HepG2 (cell line): ENCODE measurements around the gene ATP6V0D1. TPM values are rescaled to one million over a fixed set of nuclear protein-coding genes. Genes with fewer than 3 reads are reported as not detected.

Source experiments
- ARNT2 ChIP-seq: sonication (generic); formaldehyde crosslinking; IDR thresholded peaks from 2 replicates; pipeline ENCODE4 v1.8.0; 2022; ENCODE audit warnings: mild to moderate bottlenecking, low read depth, missing genetic modification reagents, moderate library complexity
- ATRX ChIP-seq: sonication (generic); formaldehyde crosslinking; IDR thresholded peaks from 2 replicates; pipeline ENCODE4 v1.4.0; 2020; ENCODE audit warnings: missing genetic modification reagents, borderline replicate concordance
- GATAD2A ChIP-seq: IDR thresholded peaks from 2 replicates; pipeline ENCODE4 v1.6.1; 2016
- HNRNPH1 ChIP-seq: fragments of 200-400 bp; formaldehyde crosslinking; optimal IDR thresholded peaks from 2 replicates; pipeline ENCODE3; 2017; ENCODE audit warnings: mild to moderate bottlenecking, low read depth, low read length
- NR2F6 ChIP-seq, 2 experiments: IDR thresholded peaks; 2 replicates each; pipeline ENCODE4 v1.6.1; 2016; ENCODE audit warnings: antibody characterized with exemption in 1 of 2, mild to moderate bottlenecking in 1 of 2
- PCBP1 ChIP-seq: fragments of 200-400 bp; formaldehyde crosslinking; IDR thresholded peaks from 2 replicates; pipeline ENCODE4 v1.6.1; 2017; ENCODE audit warnings: mild to moderate bottlenecking, low read depth, low read length, borderline replicate concordance
- PCBP2 ChIP-seq: fragments of 200-400 bp; formaldehyde crosslinking; optimal IDR thresholded peaks from 2 replicates; pipeline ENCODE3; 2018; ENCODE audit warnings: low read length, low read depth; ENCODE audit not compliant: poor library complexity, severe bottlenecking
- POLR2AphosphoS5 ChIP-seq: IDR thresholded peaks from 2 replicates; pipeline ENCODE4 v1.6.1; 2012; ENCODE audit warnings: low read depth, low read length
- TCF12 ChIP-seq, 2 experiments: fragments of 450-650 bp in 1 of 2; sonication (generic) in 1 of 2; formaldehyde crosslinking in 1 of 2; IDR thresholded peaks; 2 replicates each; pipeline versions ENCODE4 v1.6.1 to v1.8.0; 2017 to 2022; ENCODE audit warnings: antibody characterized with exemption in 1 of 2, mild to moderate bottlenecking in 1 of 2, missing genetic modification reagents in 1 of 2, moderate library complexity in 1 of 2
- ZBTB7B ChIP-seq: sonication (generic); formaldehyde crosslinking; IDR thresholded peaks from 2 replicates; pipeline ENCODE4 v1.4.0; 2020; ENCODE audit warnings: missing genetic modification reagents
- ZC3H4 ChIP-seq: sonication (generic); formaldehyde crosslinking; IDR thresholded peaks from 2 replicates; pipeline ENCODE4 v1.4.0; 2020; ENCODE audit warnings: missing genetic modification reagents, borderline replicate concordance
- ZKSCAN5 ChIP-seq: sonication (generic); formaldehyde crosslinking; IDR thresholded peaks from 2 replicates; pipeline ENCODE4 v1.5.1; 2020; ENCODE audit warnings: mild to moderate bottlenecking, missing genetic modification reagents
- ZNF230 ChIP-seq: sonication (generic); formaldehyde crosslinking; IDR thresholded peaks from 2 replicates; pipeline ENCODE4 v1.4.0; 2020; ENCODE audit warnings: mild to moderate bottlenecking, missing genetic modification reagents
- ZNF547 ChIP-seq: sonication (generic); formaldehyde crosslinking; IDR thresholded peaks from 2 replicates; pipeline ENCODE4 v1.5.1; 2020; ENCODE audit warnings: mild to moderate bottlenecking, missing genetic modification reagents
- ZNF629 ChIP-seq: sonication (generic); formaldehyde crosslinking; conservative IDR thresholded peaks from 2 replicates; pipeline ENCODE4 v1.5.0; 2020; ENCODE audit warnings: missing genetic modification reagents
- ZNF816 ChIP-seq: sonication (generic); formaldehyde crosslinking; IDR thresholded peaks from 2 replicates; pipeline ENCODE4 v1.8.0; 2022; ENCODE audit warnings: missing genetic modification reagents, mild to moderate bottlenecking, borderline replicate concordance
- polyA plus RNA-seq, 8 experiments: library from polyadenylated mRNA; depleted of rRNA in 3 of 8; stranded (reverse) in 7 of 8; unstranded in 1 of 8; fragments of >200 nt; fragmentation: Illumina TruSeq in 4 of 8; extraction: Trizol in 4 of 8; gene quantifications; 2 replicates each; pipeline versions ENCODE4 v1.2.1 to v1.2.3, GENCODE V29; 2011 to 2016; ENCODE audit warnings: low read depth in 4 of 8, missing spikeins in 1 of 8, mixed read lengths in 1 of 8; ENCODE audit not compliant: insufficient read depth in 1 of 8
- total RNA-seq, 5 experiments: library from RNA; depleted of rRNA; stranded (reverse); fragments of >200 nt; fragmentation: Illumina TruSeq; extraction: Trizol; gene quantifications; 2 replicates each; pipeline ENCODE4 v1.2.3, GENCODE V29; 2016; ENCODE audit warnings: low read depth in 1 of 5
- TF ChIP-seq, protein P1 (sequence below): sonication (generic); formaldehyde crosslinking; IDR thresholded peaks from 2 replicates; pipeline ENCODE4 v1.4.0; 2020; ENCODE audit warnings: missing genetic modification reagents, borderline replicate concordance
- TF ChIP-seq, protein P2 (sequence below): sonication (generic); formaldehyde crosslinking; IDR thresholded peaks from 2 replicates; pipeline ENCODE4 v1.8.0; 2022; ENCODE audit warnings: mild to moderate bottlenecking, missing genetic modification reagents
- TF ChIP-seq, protein P3 (sequence below): sonication (generic); formaldehyde crosslinking; IDR thresholded peaks from 2 replicates; pipeline ENCODE4 v1.5.0; 2020; ENCODE audit warnings: mild to moderate bottlenecking, missing genetic modification reagents, borderline replicate concordance
- TF ChIP-seq, protein P4 (sequence below): sonication (generic); formaldehyde crosslinking; IDR thresholded peaks from 2 replicates; pipeline ENCODE4 v1.8.1; 2023; ENCODE audit warnings: missing genetic modification reagents, mild to moderate bottlenecking, borderline replicate concordance

Gene ATP6V0D1
- total and polyA plus RNA-seq, 2 of the 13 experiments (the other 11 are each of a cell fraction or from before 2014, with no cell fraction given) = 51.1 to 61.3 TPM

DNA sequence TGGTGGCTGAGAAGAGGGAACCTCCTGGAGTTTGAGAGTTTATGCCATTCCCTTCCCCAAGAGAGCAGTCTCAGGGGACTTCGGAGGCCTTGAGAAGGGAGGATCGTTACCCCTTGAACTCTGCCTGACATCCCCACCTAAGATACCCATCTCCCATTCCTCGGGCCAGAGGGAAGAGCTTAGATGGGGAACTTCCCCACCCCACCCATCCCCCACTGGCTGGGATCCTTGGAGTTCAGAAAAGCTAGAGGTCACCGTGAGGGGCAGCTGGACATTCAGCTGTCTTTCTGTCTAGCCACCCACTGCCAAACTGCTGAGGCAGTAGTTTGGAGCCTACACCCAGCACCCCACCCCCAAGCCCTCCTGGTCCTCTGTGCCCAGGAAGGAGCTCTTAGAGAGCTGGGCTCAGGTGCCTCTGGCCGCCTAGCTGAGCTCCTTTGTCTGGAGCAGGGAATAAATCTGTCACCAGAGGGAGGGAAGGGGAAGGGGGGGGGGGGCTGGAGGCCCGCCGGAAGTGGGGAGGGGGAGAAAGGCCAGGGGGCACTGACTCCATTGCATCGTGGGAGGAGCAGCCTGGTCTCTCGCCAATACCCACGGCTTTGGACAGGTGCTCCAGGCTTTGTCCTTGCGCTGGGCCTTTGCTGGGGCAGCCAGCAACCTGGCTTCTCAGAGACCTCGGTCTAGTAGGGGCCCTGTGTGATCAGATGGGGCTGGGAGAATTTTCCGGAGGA is 49.0 kb downstream of the ATP6V0D1 start (continued):
- TF ChIP-seq, protein P1, sequence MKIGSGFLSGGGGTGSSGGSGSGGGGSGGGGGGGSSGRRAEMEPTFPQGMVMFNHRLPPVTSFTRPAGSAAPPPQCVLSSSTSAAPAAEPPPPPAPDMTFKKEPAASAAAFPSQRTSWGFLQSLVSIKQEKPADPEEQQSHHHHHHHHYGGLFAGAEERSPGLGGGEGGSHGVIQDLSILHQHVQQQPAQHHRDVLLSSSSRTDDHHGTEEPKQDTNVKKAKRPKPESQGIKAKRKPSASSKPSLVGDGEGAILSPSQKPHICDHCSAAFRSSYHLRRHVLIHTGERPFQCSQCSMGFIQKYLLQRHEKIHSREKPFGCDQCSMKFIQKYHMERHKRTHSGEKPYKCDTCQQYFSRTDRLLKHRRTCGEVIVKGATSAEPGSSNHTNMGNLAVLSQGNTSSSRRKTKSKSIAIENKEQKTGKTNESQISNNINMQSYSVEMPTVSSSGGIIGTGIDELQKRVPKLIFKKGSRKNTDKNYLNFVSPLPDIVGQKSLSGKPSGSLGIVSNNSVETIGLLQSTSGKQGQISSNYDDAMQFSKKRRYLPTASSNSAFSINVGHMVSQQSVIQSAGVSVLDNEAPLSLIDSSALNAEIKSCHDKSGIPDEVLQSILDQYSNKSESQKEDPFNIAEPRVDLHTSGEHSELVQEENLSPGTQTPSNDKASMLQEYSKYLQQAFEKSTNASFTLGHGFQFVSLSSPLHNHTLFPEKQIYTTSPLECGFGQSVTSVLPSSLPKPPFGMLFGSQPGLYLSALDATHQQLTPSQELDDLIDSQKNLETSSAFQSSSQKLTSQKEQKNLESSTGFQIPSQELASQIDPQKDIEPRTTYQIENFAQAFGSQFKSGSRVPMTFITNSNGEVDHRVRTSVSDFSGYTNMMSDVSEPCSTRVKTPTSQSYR (CRISPR knock-in tag) = peak; percentile 69
- TF ChIP-seq POLR2AphosphoS5 = peak; percentile 68
- TF ChIP-seq ATRX (CRISPR knock-in tag) = no peak
- TF ChIP-seq ZNF547 (CRISPR knock-in tag) = no peak
- TF ChIP-seq PCBP2 = no peak
- TF ChIP-seq, protein P2, sequence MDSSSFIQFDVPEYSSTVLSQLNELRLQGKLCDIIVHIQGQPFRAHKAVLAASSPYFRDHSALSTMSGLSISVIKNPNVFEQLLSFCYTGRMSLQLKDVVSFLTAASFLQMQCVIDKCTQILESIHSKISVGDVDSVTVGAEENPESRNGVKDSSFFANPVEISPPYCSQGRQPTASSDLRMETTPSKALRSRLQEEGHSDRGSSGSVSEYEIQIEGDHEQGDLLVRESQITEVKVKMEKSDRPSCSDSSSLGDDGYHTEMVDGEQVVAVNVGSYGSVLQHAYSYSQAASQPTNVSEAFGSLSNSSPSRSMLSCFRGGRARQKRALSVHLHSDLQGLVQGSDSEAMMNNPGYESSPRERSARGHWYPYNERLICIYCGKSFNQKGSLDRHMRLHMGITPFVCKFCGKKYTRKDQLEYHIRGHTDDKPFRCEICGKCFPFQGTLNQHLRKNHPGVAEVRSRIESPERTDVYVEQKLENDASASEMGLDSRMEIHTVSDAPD (CRISPR knock-in tag) = 0 out of 2 replicates have a peak, but pooled peaks have one; percentile 15
- TF ChIP-seq GATAD2A (CRISPR knock-in tag) = 0 out of 2 replicates have a peak, but pooled peaks have one; percentile 9
- no peak for TF ChIP-seq ZKSCAN5 (CRISPR knock-in tag)
- no peak for TF ChIP-seq TCF12 (IDR thresholded peaks at IDR 0.05)
- TF ChIP-seq TCF12 (CRISPR knock-in tag; IDR thresholded peaks at IDR 0.05) = 0 out of 2 replicates have a peak, but pooled peaks have one; percentile 6
- peak; percentile 17 for TF ChIP-seq HNRNPH1
- 0 out of 2 replicates have a peak, but pooled peaks have one; percentile 12 for TF ChIP-seq ZNF230 (CRISPR knock-in tag)
- TF ChIP-seq ARNT2 (CRISPR knock-in tag) = 0 out of 2 replicates have a peak, but pooled peaks have one; percentile 2
- peak; percentile 89; the same call in 1 of the 2 replicates for TF ChIP-seq PCBP1
- TF ChIP-seq, protein P3, sequence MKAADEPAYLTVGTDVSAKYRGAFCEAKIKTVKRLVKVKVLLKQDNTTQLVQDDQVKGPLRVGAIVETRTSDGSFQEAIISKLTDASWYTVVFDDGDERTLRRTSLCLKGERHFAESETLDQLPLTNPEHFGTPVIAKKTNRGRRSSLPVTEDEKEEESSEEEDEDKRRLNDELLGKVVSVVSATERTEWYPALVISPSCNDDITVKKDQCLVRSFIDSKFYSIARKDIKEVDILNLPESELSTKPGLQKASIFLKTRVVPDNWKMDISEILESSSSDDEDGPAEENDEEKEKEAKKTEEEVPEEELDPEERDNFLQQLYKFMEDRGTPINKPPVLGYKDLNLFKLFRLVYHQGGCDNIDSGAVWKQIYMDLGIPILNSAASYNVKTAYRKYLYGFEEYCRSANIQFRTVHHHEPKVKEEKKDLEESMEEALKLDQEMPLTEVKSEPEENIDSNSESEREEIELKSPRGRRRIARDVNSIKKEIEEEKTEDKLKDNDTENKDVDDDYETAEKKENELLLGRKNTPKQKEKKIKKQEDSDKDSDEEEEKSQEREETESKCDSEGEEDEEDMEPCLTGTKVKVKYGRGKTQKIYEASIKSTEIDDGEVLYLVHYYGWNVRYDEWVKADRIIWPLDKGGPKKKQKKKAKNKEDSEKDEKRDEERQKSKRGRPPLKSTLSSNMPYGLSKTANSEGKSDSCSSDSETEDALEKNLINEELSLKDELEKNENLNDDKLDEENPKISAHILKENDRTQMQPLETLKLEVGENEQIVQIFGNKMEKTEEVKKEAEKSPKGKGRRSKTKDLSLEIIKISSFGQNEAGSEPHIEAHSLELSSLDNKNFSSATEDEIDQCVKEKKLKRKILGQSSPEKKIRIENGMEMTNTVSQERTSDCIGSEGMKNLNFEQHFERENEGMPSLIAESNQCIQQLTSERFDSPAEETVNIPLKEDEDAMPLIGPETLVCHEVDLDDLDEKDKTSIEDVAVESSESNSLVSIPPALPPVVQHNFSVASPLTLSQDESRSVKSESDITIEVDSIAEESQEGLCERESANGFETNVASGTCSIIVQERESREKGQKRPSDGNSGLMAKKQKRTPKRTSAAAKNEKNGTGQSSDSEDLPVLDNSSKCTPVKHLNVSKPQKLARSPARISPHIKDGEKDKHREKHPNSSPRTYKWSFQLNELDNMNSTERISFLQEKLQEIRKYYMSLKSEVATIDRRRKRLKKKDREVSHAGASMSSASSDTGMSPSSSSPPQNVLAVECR = peak; percentile 47; the same call in 1 of the 2 replicates
- TF ChIP-seq NR2F6 (IDR thresholded peaks at IDR 0.05) = peak; percentile 32; the same call in 1 of the 2 replicates
- no peak for TF ChIP-seq NR2F6 (CRISPR knock-in tag; IDR thresholded peaks at IDR 0.05)
- TF ChIP-seq, protein P4, sequence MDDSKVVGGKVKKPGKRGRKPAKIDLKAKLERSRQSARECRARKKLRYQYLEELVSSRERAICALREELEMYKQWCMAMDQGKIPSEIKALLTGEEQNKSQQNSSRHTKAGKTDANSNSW = peak; percentile 41; the same call in 1 of the 2 replicates
- TF ChIP-seq ZNF629 = no peak
- no peak for TF ChIP-seq ZC3H4
- no peak for TF ChIP-seq ZBTB7B (CRISPR knock-in tag)
- TF ChIP-seq ZNF816 (CRISPR knock-in tag) = 0 out of 2 replicates have a peak, but pooled peaks have one; percentile 21
